GM19099 (cell line): Measurements from ENCODE around the gene P3H1.
A peak's percentile ranks its signal among the peaks of the same experiment; 100 is the strongest.

Source experiments
- POLR2A ChIP-seq: IDR thresholded peaks from 3 replicates; pipeline ENCODE4 v1.6.1; 2011; ENCODE audit warnings: low read depth; ENCODE audit not compliant: insufficient read length; ENCODE audit errors: extremely low read depth

P3H1 gene, protein sequence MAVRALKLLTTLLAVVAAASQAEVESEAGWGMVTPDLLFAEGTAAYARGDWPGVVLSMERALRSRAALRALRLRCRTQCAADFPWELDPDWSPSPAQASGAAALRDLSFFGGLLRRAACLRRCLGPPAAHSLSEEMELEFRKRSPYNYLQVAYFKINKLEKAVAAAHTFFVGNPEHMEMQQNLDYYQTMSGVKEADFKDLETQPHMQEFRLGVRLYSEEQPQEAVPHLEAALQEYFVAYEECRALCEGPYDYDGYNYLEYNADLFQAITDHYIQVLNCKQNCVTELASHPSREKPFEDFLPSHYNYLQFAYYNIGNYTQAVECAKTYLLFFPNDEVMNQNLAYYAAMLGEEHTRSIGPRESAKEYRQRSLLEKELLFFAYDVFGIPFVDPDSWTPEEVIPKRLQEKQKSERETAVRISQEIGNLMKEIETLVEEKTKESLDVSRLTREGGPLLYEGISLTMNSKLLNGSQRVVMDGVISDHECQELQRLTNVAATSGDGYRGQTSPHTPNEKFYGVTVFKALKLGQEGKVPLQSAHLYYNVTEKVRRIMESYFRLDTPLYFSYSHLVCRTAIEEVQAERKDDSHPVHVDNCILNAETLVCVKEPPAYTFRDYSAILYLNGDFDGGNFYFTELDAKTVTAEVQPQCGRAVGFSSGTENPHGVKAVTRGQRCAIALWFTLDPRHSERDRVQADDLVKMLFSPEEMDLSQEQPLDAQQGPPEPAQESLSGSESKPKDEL

DNA sequence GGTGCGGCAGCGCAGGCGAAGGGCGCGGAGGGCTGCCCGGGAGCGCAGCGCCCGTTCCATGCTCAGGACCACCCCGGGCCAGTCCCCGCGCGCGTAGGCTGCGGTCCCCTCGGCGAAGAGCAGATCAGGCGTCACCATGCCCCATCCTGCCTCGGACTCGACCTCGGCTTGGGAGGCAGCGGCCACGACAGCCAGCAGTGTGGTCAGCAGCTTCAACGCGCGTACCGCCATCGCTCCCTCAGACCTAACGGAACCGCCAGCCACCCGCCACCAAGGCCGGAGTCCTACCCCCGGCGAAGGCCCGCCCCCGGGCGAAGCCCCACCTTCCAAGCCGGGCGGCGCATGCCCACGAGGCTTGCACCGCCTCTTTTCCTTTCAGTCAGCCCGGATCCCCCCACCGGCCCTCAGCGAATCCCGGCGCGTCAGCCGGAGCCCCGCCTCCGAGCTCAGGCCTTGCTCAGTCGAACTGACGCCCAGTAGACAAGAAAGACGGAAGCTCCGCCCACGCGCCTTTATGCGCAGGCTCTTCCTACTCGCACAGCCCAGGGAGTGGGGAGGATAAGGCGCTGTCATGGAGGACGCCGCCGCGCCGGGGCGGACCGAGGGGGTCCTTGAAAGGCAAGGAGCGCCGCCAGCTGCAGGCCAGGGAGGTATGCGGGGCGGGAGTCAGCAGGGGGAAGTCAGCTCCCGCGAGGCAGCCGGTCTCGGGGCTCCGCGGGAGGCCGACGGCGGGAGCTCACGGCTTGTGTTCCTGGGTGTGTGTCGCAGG, at the start of gene P3H1, which contains the start of gene C1orf50:
TSS of gene P3H1 (minus strand) at position 288 of the 769 bp plus-strand sequence. CDS start at position 231, 57 bp downstream.
TSS of gene C1orf50 (plus strand) at position 509 of the 769 bp plus-strand sequence. CDS start at position 572, 63 bp downstream.
- TF ChIP-seq POLR2A, result peak; percentile 97

DNA sequence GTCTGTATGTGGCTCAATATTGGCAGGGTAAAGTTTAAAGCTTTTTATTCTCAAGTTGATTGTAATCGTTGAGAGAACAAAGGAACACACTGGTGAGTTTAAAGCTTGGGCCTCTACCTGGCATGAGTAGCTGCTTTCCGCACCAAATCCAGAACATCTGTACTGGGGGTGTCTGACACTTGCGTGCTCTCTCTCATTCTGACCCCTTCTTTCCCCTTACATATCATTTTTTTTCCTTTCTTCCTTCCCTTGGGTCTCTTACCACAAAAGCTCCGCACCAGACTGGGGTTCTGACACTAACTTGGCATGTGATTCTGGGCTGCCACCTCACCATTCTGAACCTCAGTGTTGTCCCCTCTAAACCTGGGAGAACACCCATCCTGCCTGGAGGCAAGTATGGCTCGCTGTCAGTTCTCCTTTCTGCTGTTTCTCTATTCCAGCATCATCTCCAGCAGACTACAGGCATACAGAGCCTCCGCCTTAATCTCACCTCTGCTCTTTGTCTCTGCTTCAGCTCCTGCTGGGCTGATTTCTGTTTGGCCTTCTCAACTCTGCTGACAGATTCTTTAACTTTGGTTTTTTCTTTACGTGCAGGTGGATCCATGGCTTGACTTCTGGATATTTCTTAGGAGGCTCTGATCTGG, 49.2 kb upstream of the P3H1 start:
- no peak for TF ChIP-seq POLR2A

DNA sequence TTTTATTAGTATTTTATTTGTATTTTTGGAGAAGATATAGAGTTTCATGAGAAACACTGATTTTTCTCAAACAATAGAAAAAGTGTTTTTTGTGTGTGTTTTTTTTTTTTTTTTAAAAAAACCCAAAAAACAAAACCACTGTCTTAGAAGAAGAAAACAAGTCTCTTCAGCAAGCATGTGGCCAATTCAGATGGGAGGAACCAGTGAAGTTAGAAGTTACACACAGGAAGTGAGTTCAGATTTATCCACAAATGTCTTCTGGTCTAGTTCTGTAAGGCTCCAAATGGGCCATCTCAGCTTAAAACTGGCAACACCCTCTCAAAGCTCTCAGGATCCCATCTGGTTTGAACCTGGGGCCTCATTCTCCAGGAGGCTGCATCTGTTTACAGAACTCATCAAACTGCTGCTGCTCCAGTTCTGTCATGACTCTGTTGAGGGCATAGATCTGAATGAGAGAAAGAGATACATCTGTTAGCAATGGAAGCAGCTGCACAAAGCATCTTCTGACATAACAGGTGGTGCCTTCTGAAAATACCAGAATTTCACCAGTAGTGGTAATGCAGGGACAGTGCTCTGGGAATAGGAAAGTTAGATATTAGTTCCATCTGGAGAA, 40.3 kb upstream of the P3H1 start:
- TF ChIP-seq POLR2A, result no peak

DNA sequence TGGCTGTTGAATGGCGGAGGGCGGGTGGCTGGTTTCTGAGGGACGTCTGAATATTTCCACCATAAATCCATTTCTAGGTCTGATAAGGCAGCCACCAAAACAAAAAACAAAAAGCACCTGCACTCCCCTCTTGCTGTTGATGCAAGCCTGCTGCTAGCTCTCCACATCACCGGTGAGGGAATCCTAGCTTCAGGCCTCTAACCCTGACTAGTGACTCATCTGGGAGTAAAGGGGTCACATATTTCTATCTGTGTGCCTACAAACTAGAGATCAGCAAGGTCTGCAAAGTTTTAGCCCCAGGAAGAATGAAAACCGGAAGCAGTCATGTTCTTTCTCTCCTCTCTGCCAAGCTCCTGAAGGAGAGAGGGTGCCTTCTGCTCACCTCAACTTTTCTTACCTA, 39.8 kb upstream of the P3H1 start:
- no peak for TF ChIP-seq POLR2A

DNA sequence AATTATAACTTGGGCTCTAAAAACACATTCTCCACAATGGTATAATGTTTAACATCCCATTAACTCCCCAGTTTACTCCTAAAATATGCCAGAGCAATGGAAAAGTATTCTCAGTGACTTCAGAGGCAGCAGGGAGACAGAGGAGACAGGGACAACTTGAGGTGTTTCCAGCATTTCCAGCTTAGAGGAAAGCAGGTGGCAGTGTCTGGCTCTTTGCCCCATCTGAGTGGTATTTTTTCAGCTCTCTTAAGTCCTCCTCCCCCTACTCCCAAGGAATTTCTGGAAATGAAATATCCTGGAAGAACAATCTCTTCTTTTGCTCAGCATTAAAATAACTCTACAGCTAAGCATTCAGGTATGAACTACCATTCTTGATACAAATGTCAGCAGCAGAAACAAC, 39.3 kb upstream of the P3H1 start:
- TF ChIP-seq POLR2A, result no peak

DNA sequence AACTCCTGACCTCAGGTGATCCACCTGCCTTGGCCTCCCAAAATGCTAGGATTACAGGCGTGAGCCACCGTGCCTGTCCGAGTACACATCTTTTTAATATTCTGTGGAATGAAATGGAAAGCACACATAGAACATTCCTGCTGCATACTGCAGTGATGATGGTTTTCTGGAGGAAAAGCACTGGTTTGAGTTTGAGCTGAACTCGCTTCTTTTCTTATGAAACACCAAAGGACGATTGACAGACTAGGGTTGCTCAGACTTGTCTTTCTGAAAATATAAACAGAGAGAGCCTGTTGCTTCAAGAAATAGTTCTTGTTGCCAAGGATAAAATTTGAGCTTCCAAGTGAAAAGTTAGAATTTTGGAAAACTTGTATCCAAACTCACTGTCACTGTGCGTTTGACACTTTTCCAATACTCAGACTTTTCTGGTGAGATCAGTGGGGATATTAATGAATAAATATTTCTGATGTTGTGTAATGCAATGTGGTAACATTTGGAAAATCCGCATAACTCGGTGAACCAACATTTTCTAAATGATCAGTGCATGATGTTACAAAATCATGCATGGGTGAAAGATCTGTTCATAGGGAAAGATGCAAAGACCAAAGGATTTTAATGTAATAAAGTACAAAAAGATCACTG, 35.1 kb upstream of the P3H1 start:
- TF ChIP-seq POLR2A, result no peak

DNA sequence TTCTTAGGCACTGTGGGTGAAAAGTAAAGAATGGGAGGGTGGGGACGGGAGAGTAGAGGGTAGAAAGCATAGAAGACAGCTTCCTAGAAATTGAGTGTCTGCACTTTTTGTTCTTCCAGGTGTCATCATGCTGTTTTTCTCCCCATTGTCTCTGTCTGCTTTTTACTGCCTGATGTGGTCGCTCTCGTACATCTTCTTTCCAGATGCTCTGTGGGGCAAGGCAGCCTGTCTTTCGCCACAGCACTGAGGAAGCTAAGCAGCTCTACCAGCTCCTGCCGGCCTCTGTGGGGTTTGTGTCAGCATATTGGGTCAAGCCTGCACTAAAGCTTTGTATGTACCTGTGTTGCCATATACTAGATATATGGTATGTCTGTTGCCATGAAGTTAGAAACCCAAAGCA, 31.2 kb upstream of the P3H1 start:
- no peak for TF ChIP-seq POLR2A

DNA sequence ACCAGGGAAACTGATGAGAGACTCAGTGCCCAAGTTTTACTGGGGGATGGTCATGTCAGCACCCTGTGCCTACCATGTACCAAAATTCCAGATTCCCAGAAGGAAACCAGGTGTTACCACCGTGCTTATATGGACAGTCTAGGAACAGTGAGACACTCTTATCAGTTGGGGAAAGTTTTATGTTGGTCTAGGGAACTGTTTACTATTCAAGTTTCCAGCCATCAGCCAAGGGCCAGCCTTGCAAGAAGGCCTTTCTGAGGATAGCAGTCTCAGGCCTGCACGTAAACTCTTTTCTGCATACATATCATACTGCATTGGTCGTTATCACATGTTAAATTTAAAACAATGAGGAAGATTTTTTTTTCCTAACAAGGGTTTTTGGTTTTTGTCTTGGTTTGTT, 30.6 kb upstream of the P3H1 start:
- no peak for TF ChIP-seq POLR2A

DNA sequence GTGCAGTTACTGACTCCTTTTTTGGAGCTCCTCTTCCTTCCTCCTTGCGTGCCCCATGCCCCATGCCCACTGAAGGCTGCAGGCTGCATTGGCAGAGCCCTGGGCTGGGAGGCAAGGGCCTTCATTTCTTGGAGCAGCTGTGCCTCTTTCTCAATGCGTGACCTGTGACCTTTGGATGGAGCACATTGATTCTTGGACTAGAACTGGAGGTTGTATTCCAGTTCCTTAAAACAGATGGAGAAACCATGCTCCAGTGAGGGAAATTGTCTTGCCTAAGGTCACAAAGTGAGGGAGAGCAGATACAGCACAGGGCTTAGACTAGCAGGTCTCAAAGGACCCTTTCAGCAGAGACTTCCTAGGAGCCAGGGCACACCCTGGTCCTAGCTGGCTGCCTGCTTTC, 27.0 kb upstream of the P3H1 start:
- no peak for TF ChIP-seq POLR2A

DNA sequence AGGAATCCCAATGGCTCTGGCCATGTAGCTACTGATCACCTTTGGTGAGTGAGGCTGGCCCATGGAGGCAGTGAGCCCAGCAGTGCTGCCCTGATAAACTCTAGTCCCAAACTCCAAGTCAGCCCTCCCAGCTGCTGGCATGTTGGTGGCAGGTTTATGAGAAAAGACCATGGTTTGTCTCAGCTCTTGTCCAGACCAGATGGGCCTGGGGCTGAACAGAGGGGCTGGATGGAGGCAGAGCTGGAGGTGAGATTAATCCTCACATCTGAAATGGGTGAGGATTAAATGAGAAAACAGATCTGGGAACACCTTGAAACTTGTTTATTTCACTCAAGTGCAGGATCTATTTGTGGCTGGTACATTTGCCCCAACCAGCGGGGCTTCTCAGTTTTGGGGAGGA, 21.2 kb upstream of the P3H1 start:
- no peak for TF ChIP-seq POLR2A

DNA sequence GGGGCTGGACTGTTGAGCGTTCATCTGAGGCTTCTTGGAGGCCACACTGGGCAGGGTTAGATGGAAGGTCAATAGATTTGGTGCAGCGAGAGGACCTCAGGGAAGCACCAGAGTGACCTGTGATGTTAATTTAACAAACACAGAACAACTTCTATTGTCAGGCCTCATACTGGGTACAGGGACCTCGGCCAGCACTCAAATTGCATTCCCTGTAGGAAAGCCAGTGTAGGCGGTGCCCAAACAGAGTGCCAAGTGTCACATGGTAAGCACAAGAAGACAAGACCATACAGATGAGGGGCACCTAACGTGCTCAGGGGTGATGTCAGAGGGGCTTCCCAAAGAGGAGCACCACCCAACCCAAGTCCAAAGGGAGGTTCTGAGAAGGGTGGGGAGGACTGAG, 19.3 kb upstream of the P3H1 start:
- TF ChIP-seq POLR2A, result no peak

DNA sequence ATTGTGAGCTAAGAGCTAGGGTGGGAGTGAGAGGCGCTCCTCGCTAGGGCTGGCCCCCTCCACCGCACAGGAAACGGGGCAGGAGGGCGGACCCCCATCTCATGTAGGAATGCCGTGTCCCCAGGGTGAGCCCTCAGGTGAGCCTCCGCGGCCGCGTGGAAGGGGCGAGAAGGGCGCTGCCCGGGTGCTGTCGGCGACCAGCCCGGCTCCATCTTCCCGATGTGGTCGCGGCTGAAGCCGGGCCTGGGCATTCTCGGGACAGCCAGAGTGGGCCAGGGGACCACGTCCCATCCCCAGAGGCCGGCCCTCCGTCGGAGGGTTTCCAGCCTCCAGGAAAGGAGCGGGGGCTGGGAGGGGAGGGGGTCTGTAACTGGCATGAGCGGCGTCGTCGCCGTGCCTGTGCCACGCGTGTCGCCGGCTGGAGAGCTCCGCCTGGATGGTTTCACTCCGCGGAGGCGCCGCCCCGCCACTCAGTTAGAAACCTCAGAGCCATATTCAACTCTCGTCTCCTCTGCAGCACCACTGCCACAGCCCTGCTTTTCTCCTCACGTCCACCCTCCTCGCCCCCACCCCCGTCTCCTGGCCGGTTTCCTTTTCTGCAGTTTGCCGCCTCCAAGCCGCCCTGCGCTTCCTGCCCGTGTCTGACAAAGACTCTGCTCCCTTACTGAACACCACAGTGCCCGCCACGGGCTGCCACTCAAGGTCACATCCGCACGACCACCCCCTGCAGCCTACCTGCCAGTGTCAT, 18.3 kb upstream of the P3H1 start, which contains the start of gene TMEM269:
TSS of gene TMEM269 (plus strand) at position 46 of the 748 bp plus-strand sequence. CDS start 4,903 bp downstream, outside the sequence.
- no peak for TF ChIP-seq POLR2A

DNA sequence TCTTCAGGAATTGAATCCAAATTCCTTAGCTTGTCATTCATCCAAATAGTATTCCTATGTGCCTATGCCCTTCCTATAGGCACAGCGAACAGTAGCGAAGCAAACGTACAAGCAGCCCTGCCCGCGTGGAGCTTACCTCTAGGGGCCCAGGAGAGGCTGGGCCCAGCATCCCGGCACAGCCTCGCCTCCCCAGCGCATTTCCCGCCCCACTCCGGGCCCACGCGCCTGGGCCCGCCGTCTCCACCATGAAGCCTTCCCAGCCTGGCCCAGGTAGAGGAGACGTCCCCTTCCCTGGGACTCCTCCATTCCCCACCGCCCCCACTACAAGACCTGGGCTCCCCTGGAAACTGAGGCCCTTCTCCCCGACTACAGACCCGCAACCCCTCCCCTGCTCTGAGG, 17.7 kb upstream of the P3H1 start:
- no peak for TF ChIP-seq POLR2A

DNA sequence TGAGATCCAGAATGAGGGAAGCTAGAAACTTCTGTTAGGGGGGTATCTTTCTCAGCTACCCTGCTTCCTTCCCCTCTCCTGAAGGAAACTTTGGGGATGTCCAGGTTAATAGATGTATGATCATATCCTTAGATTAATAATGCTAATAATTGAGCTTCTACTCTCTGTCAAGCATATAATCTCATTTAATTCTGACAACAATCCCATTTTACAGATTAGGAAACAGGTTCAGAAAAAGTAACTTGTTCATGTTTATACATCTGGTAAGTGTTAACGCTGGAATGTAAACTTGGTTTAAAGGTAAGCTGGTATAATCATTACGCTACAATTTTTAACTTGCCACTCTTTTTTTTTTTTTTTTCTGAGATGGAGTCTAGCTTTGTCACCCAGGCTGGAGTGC, 16.3 kb upstream of the P3H1 start:
- TF ChIP-seq POLR2A, result no peak

DNA sequence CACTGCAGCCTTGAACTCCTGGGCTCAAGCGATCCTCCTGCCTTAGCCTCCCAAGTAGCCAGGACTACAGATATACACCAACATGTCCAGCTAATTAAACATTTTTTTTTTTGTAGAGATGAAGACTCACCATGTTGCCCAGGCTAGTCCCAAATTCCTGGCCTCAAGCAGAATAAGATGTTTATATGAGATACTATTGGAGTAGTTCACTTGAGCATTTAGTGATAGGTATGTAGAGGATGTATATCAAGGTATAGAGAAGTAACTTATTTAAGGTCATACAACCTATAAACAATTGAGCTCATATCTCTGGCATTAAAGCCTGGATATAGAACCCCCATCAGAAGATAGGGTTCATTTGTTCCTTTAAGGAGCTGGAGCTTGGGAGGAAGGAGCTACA, 13.3 kb upstream of the P3H1 start:
- no peak for TF ChIP-seq POLR2A
